Measurements from ENCODE around the gene FCHO2. TPM values are rescaled to one million over a fixed set of nuclear protein-coding genes. Genes with fewer than 3 reads are reported as not detected.

The FCHO2 gene
- total RNA-seq, 1 experiment from 2014 or later: 14.9 TPM

- TF ChIP-seq ZNF532 (CRISPR knock-in tag; IDR thresholded peaks at IDR 0.05; ENCODE audit: borderline replicate concordance) (no peak), ZSCAN18 (CRISPR knock-in tag; IDR thresholded peaks at IDR 0.05) (no peak)
These were observed 139.9 kb downstream of the FCHO2 start (continued) for GRCh38 chr5:73095564-73096238.

- DNase-seq (ENCODE audit: low spot score): no peak
- H3K27ac Mint-ChIP-seq: no peak overlapping the region
- H3K4me3 Mint-ChIP-seq: no peak overlapping the region
- ATAC-seq: no peak
- TF ChIP-seq CBFB (CRISPR knock-in tag; IDR thresholded peaks at IDR 0.05; ENCODE audit: low read depth): no peak
- no peak for TF ChIP-seq ZMAT4 (CRISPR knock-in tag; IDR thresholded peaks at IDR 0.05)
- TF ChIP-seq ZNF532 (CRISPR knock-in tag; IDR thresholded peaks at IDR 0.05; ENCODE audit: borderline replicate concordance): no peak
- no peak for TF ChIP-seq MLX (CRISPR knock-in tag; IDR thresholded peaks at IDR 0.05)
- no peak for TF ChIP-seq GTF2I (CRISPR knock-in tag; conservative IDR thresholded peaks at IDR 0.05)
- TF ChIP-seq CREM (CRISPR knock-in tag; IDR thresholded peaks at IDR 0.05): no peak
- TF ChIP-seq TCF7 (CRISPR knock-in tag; IDR thresholded peaks at IDR 0.05; ENCODE audit: low read depth): no peak
- no peak for TF ChIP-seq ZNF219 (CRISPR knock-in tag; IDR thresholded peaks at IDR 0.05; ENCODE audit: borderline replicate concordance)
- TF ChIP-seq PRRX2 (CRISPR knock-in tag; IDR thresholded peaks at IDR 0.05): no peak
- TF ChIP-seq FOXP4 (CRISPR knock-in tag; IDR thresholded peaks at IDR 0.05): no peak
- no peak for TF ChIP-seq ZBTB21 (CRISPR knock-in tag; IDR thresholded peaks at IDR 0.05; ENCODE audit: borderline replicate concordance)
- no peak for TF ChIP-seq TEAD1 (CRISPR knock-in tag; IDR thresholded peaks at IDR 0.05)
- no peak for TF ChIP-seq NFE2L1 (CRISPR knock-in tag; IDR thresholded peaks at IDR 0.05)
- TF ChIP-seq MAX (CRISPR knock-in tag; IDR thresholded peaks at IDR 0.05): no peak
- no peak for TF ChIP-seq ZNF423 (CRISPR knock-in tag; IDR thresholded peaks at IDR 0.05)
- TF ChIP-seq CREB1 (CRISPR knock-in tag; IDR thresholded peaks at IDR 0.05): no peak
- CTCF ChIA-PET: interaction anchor here (1.4 kb wide), 1 partner anchor 75 kb away, joined by 4 read pairs; no protein-coding TSS in a partner anchor
- peaks cover 23% of the 10 kb centered on the region for H3K9me3 Mint-ChIP-seq
- no peaks in the 10 kb centered on the region; the same call in 1 of the 2 replicates for H3K27me3 Mint-ChIP-seq (ENCODE audit: low read depth)
- 0 out of 2 replicates have a peak, but pooled peaks cover 2% of the 10 kb centered on the region for H3K4me1 Mint-ChIP-seq
- H3K36me3 Mint-ChIP-seq: peaks cover 13% of the 10 kb centered on the region
- POLR2A ChIA-PET: interaction anchor here (0.7 to 1.1 kb wide), 2 partner anchors 97 to 150 kb away, joined by 3 to 14 read pairs; no protein-coding TSS in a partner anchor
These were observed 140.4 kb downstream of the FCHO2 start for GRCh38 chr5:73096239-73096575.
